PC-9 (cell line): ENCODE data around the gene ETV6. TPM values are rescaled to one million over a fixed set of nuclear protein-coding genes. Genes with fewer than 3 reads are reported as not detected.

Source experiments
- BruUV-seq: library from RNA; stranded (reverse); fragments of 400-500 nt; replicated peaks from 2 replicates; lab custom pipeline; 2021; lab: Mats Ljungman, UMichigan
- CTCF ChIA-PET: fragments of 300-600 bp; sonication (Branson Sonifier 250); formaldehyde crosslinking; loops from one replicate; lab custom pipeline; 2022; ENCODE audit warnings: antibody characterized with exemption; lab: Charles Lee
- POLR2A ChIA-PET: fragments of 300-600 bp; sonication (Branson Sonifier 250); formaldehyde crosslinking; loops from one replicate; lab custom pipeline; 2022; ENCODE audit warnings: antibody characterized with exemption; ENCODE audit not compliant: unreplicated experiment; lab: Charles Lee
- DNase-seq, 2 experiments: peaks; one replicate each; pipeline versions ENCODE4 v3.0.0 to v3.0.0-alpha.2; 2015 to 2022; ENCODE audit warnings: mixed read lengths in 1 of 2
- H2AFZ ChIP-seq: fragments of 200-600 bp; sonication (generic); 2 replicates; pipeline ENCODE4 v1.8.1; 2017; ENCODE audit warnings: antibody characterized with exemption
- H3F3A ChIP-seq: fragments of 200-600 bp; sonication (generic); 2 replicates; pipeline ENCODE4 v1.8.1; 2017; ENCODE audit warnings: antibody characterized with exemption, mild to moderate bottlenecking, low read depth; ENCODE audit not compliant: insufficient read depth
- H3K27ac ChIP-seq: fragments of 200-600 bp; sonication (generic); 2 replicates; pipeline ENCODE4 v1.6.1; 2016; ENCODE audit warnings: mixed run types
- H3K27me3 ChIP-seq: fragments of 200-600 bp; sonication (generic); 2 replicates; pipeline ENCODE4 v1.6.1; 2016; ENCODE audit warnings: low read depth, mixed run types; ENCODE audit not compliant: insufficient read depth
- H3K36me3 ChIP-seq: fragments of 200-600 bp; sonication (generic); 2 replicates; pipeline ENCODE4 v1.6.1; 2016; ENCODE audit warnings: low read depth, mixed run types
- H3K4me1 ChIP-seq: fragments of 200-600 bp; sonication (generic); replicated peaks from 2 replicates; pipeline ENCODE4 v1.6.1; 2016; ENCODE audit warnings: mixed run types; ENCODE audit not compliant: insufficient read depth
- H3K4me2 ChIP-seq: fragments of 200-600 bp; sonication (generic); 2 replicates; pipeline ENCODE4 v1.6.1; 2017; ENCODE audit warnings: mixed run types
- H3K4me3 ChIP-seq: fragments of 200-600 bp; sonication (generic); 2 replicates; pipeline ENCODE4 v1.6.1; 2016; ENCODE audit warnings: mixed run types
- H3K79me2 ChIP-seq: fragments of 200-600 bp; sonication (generic); 2 replicates; pipeline ENCODE4 v1.6.1; 2017; ENCODE audit warnings: low read depth, mixed run types
- H3K9me2 ChIP-seq: fragments of 200-600 bp; sonication (generic); 2 replicates; pipeline ENCODE4 v1.8.1; 2017; ENCODE audit warnings: mild to moderate bottlenecking; ENCODE audit not compliant: insufficient read depth
- H3K9me3 ChIP-seq: fragments of 200-600 bp; sonication (generic); 2 replicates; pipeline ENCODE4 v1.8.1; 2016; ENCODE audit warnings: low read depth; ENCODE audit not compliant: insufficient read depth
- H4K20me1 ChIP-seq: fragments of 200-600 bp; sonication (generic); 2 replicates; pipeline ENCODE4 v1.8.1; 2017; ENCODE audit not compliant: insufficient read depth
- EZH2 ChIP-seq: fragments of 200-600 bp; sonication (generic); IDR thresholded peaks from 2 replicates; pipeline ENCODE4 v1.8.0; 2017; ENCODE audit warnings: antibody characterized with exemption, low read depth
- intact Hi-C: fragments of 100-400 bp; cut with micrococcal nuclease; formaldehyde crosslinking; loops from one replicate; pipeline ENCODE4 v1.10.0; 2022; ENCODE audit not compliant: unreplicated experiment
- total RNA-seq: library from RNA; stranded (reverse); gene quantifications from 2 replicates; pipeline ENCODE4 v1.2.3, GENCODE V29; 2021
- TF ChIP-seq, protein P1 (sequence below): fragments of 200-600 bp; sonication (generic); conservative IDR thresholded peaks from 2 replicates; pipeline ENCODE4 v1.6.1; 2017; ENCODE audit warnings: mixed run types, antibody characterized with exemption, mild to moderate bottlenecking, moderate library complexity

Gene ETV6
- total RNA-seq, 1 experiment from 2014 or later, result 62.8 TPM

DNA sequence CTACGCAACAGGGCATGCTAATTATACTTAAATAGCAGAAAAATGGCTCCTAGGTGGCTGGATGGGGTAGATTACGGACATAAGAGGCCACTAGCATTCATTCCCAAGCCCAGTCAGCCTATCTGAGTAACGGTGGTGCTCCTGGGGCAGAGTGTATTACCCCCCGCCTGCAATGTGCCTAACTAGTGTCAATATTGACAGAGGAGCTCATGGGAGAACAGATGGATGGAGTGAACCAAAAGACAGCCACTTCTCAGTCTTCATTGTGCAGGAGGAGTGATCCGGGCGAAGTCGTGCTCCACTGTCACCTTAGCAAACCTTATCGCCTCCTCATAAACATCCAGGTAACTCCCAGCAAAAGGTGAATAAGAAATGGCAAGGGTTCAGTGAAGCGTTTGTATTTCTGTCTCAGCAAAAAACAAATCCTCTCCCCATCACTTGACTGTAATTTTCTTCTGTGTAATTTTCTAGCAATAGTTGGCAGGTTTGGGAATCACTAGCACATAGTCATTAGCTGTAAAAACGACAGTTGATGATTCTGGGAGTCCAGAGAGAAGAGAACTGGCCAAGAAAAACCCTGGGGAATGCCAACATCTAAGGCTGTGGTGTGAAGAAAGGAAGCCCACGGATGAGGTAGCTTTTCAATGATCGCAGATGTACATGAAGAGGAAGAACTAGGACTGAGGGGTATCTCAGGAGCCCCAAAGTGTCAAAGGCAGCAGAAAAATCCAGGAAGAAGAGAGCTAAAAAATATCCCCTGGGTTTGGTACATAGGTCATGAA lies 294.6 kb downstream of the ETV6 start:
- BruUV-seq, result no TSS peak
- Histone ChIP-seq H3K27ac (no peak overlapping the region), H3F3A (peaks cover 19% of the 10 kb centered on the region), H2AFZ (0 out of 2 replicates have a peak overlapping the region, but pooled peaks have one; percentile 21), H3K4me3 (no peak overlapping the region), H3K79me2 (no peaks in the 10 kb centered on the region), H3K4me1 (peaks cover 22% of the 10 kb centered on the region), H3K4me2 (no peak overlapping the region), H3K9me2 (no peaks in the 10 kb centered on the region), H3K36me3 (no peaks in the 10 kb centered on the region), H3K27me3 (no peaks in the 10 kb centered on the region), H3K9me3 (peaks cover 4% of the 10 kb centered on the region; the same call in 1 of the 2 replicates), H4K20me1 (no peaks in the 10 kb centered on the region)
- POLR2A ChIA-PET, result interaction anchor here (0.7 kb wide), 1 partner anchor 1169 kb away, joined by 16 read pairs; no protein-coding TSS in a partner anchor
- intact Hi-C loops, result loop anchor here (5.0 kb wide), 1 partner anchor 212 kb away; no protein-coding TSS in a partner anchor
- CTCF ChIA-PET, result no interaction called here
- DNase-seq, result no peak
- TF ChIP-seq, protein P1, sequence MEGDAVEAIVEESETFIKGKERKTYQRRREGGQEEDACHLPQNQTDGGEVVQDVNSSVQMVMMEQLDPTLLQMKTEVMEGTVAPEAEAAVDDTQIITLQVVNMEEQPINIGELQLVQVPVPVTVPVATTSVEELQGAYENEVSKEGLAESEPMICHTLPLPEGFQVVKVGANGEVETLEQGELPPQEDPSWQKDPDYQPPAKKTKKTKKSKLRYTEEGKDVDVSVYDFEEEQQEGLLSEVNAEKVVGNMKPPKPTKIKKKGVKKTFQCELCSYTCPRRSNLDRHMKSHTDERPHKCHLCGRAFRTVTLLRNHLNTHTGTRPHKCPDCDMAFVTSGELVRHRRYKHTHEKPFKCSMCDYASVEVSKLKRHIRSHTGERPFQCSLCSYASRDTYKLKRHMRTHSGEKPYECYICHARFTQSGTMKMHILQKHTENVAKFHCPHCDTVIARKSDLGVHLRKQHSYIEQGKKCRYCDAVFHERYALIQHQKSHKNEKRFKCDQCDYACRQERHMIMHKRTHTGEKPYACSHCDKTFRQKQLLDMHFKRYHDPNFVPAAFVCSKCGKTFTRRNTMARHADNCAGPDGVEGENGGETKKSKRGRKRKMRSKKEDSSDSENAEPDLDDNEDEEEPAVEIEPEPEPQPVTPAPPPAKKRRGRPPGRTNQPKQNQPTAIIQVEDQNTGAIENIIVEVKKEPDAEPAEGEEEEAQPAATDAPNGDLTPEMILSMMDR, result no peak
- no peak for TF ChIP-seq EZH2
